H1 (cell line): ENCODE data around the gene PIGT. TPM values are rescaled to one million over a fixed set of nuclear protein-coding genes. Genes with fewer than 3 reads are reported as not detected.

Source experiments
- ASH2L ChIP-seq: fragments of 200-600, 300-600 bp; sonication (generic); IDR thresholded peaks from one replicate; pipeline ENCODE4 v1.7.1; 2017; ENCODE audit warnings: low read length
- EGR1 ChIP-seq: IDR thresholded peaks from 2 replicates; pipeline ENCODE4 v1.6.1; 2011; ENCODE audit warnings: low read depth, low read length, borderline replicate concordance
- EP300 ChIP-seq, 2 experiments: IDR thresholded peaks; 1 replicate in 1 of 2; 2 replicates in 1 of 2; pipeline ENCODE4 v1.6.1; 2011 to 2012; ENCODE audit warnings: low read depth in 2 of 2, low read length in 2 of 2, mild to moderate bottlenecking in 2 of 2, borderline replicate concordance in 1 of 2, inconsistent platforms in 1 of 2, moderate library complexity in 1 of 2
- SP2 ChIP-seq: IDR thresholded peaks from 2 replicates; pipeline ENCODE4 v1.6.1; 2012; ENCODE audit warnings: mild to moderate bottlenecking, low read length, inconsistent platforms
- TAF1 ChIP-seq: IDR thresholded peaks from 2 replicates; pipeline ENCODE4 v1.6.1; 2011; ENCODE audit warnings: mild to moderate bottlenecking, low read depth, low read length
- polyA plus RNA-seq, 7 experiments: library from polyadenylated mRNA; depleted of rRNA in 3 of 7; stranded (reverse) in 5 of 7; unstranded in 2 of 7; fragments of >200 nt in 5 of 7; fragments of 200-250 nt in 2 of 7; gene quantifications; 1 replicate in 5 of 7; 2 replicates in 1 of 7; 4 replicates in 1 of 7; pipeline versions ENCODE4 v1.2.1 to v1.2.3, GENCODE V29; 2011 to 2013; ENCODE audit warnings: missing spikeins in 2 of 7, mixed read lengths in 2 of 7
- total RNA-seq: library from RNA; stranded (reverse); fragmentation: NEBNext Ultra II Directional; extraction: Animal tissue kit (Norgen Biotek cat#: 25700); gene quantifications from 2 replicates; pipeline ENCODE4 v1.2.1, GENCODE V29; 2021

The PIGT gene
- total and polyA plus RNA-seq, 2 of the 8 experiments (the other 6 are each of a cell fraction or from before 2014, with no cell fraction given), result 66.0 to 89.7 TPM

GRCh38 chr20:45467172-45467571, 51.2 kb downstream of the PIGT start (continued):
- TF ChIP-seq TAF1 (no peak), EP300 (IDR thresholded peaks at IDR 0.05; ENCODE audit: borderline replicate concordance in 1 of 2, low read depth in 2 of 2, low read length in 2 of 2) (no peak), SP2 (no peak), ASH2L (no peak), EGR1 (no peak)
